ENCODE data around the gene SPEF1. TPM values are rescaled to one million over a fixed set of nuclear protein-coding genes. Genes with fewer than 3 reads are reported as not detected.

The SPEF1 gene
- total and polyA plus RNA-seq, 2 experiments from 2014 or later, result 0.11 TPM; not detected in 1

DNA sequence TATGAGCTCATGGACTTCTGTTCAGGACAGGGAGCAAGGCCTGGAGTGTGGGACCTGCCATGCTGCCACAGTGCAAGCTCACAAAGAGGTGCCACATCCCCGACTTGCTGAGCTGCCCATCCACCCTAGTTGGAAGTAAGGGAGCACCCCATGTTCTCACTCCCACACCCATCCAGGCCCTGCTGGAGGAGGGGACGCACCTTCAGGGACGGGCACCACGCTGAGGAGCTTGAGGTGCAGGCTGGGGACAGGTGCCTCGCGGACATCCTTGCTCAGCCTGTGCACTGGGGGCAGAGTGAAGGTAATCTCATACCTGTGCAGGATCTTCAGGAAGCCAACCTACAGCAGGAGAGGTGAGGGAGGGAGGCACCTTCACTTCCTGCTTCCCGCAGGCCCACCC is 26.0 kb downstream of the SPEF1 start:
- Histone ChIP-seq H3F3A (ENCODE audit: insufficient read depth) (no peaks in the 10 kb centered on the region), H3K4me3 (no peak overlapping the region), H3K9me3 (ENCODE audit: low read depth) (no peaks in the 10 kb centered on the region), H3K9me2 (ENCODE audit: insufficient read depth) (no peaks in the 10 kb centered on the region), H2AFZ (no peak overlapping the region), H3K4me2 (ENCODE audit: unreplicated experiment) (no peak overlapping the region), H3K9ac (no peak overlapping the region), H3K79me2 (ENCODE audit: insufficient read depth) (no peaks in the 10 kb centered on the region), H3K36me3 (ENCODE audit: low read depth) (no peaks in the 10 kb centered on the region; the same call in 1 of the 2 replicates), H3K27ac (no peak overlapping the region), H3K4me1 (ENCODE audit: insufficient read depth) (no peaks in the 10 kb centered on the region), H4K20me1 (ENCODE audit: insufficient read depth) (no peaks in the 10 kb centered on the region), H3K27me3 (replicated peaks; ENCODE audit: insufficient read depth) (no peaks in the 10 kb centered on the region)
- no peak for DNase-seq
- TF ChIP-seq EZH2 (IDR thresholded peaks at IDR 0.05; ENCODE audit: insufficient read depth, poor library complexity, severe bottlenecking) (no peak), EZH2phosphoT487 (IDR thresholded peaks at IDR 0.05; ENCODE audit: insufficient read depth, low read depth) (no peak)
- in situ Hi-C loops (cut with MboI), result no loop called here
- 92 to 99% methylated on average over 6 to 7 of the region's 7 CpGs for WGBS, 2 experiments (ENCODE audit: low coverage in 1 of 2, low lambda C conversion rate in 2 of 2, missing lambda C conversion rate in 2 of 2)

GRCh38 chr20:3754276-3754630 is 27.0 kb downstream of the SPEF1 start:
- H2AFZ ChIP-seq, result no peak overlapping the region
- TF ChIP-seq EZH2phosphoT487 (IDR thresholded peaks at IDR 0.05; ENCODE audit: insufficient read depth, low read depth), result no peak
- no peak for TF ChIP-seq EZH2 (IDR thresholded peaks at IDR 0.05; ENCODE audit: insufficient read depth, poor library complexity, severe bottlenecking)
- in situ Hi-C loops (cut with MboI), result no loop called here

GRCh38 chr20:3753501-3754275 is 27.6 kb downstream of the SPEF1 start:
- TF ChIP-seq EZH2phosphoT487 (IDR thresholded peaks at IDR 0.05; ENCODE audit: insufficient read depth, low read depth) (no peak), EZH2 (IDR thresholded peaks at IDR 0.05; ENCODE audit: insufficient read depth, poor library complexity, severe bottlenecking) (no peak)
- Histone ChIP-seq H3F3A (ENCODE audit: insufficient read depth) (no peaks in the 10 kb centered on the region), H3K36me3 (ENCODE audit: low read depth) (no peaks in the 10 kb centered on the region; the same call in 1 of the 2 replicates), H3K4me1 (ENCODE audit: insufficient read depth) (no peaks in the 10 kb centered on the region), H3K4me2 (ENCODE audit: unreplicated experiment) (no peak overlapping the region), H3K27me3 (replicated peaks; ENCODE audit: insufficient read depth) (no peaks in the 10 kb centered on the region), H3K9me2 (ENCODE audit: insufficient read depth) (no peaks in the 10 kb centered on the region), H3K27ac (no peak overlapping the region), H3K9ac (no peak overlapping the region), H3K79me2 (ENCODE audit: insufficient read depth) (no peaks in the 10 kb centered on the region), H2AFZ (no peak overlapping the region), H4K20me1 (ENCODE audit: insufficient read depth) (no peaks in the 10 kb centered on the region), H3K4me3 (no peak overlapping the region), H3K9me3 (ENCODE audit: low read depth) (no peaks in the 10 kb centered on the region)
- 39 to 40% methylated on average over 10 to 26 of the region's 26 CpGs for WGBS, 2 experiments (ENCODE audit: low coverage in 1 of 2, low lambda C conversion rate in 2 of 2, missing lambda C conversion rate in 2 of 2)
- in situ Hi-C loops (cut with MboI), result no loop called here
- peak; percentile 39 for DNase-seq

More at GRCh38 chr20:3754276-3754630, 27.0 kb downstream of the SPEF1 start:
- 63 to 68% methylated on average over 14 to 16 of the region's 16 CpGs for WGBS, 2 experiments (ENCODE audit: low coverage in 1 of 2, low lambda C conversion rate in 2 of 2, missing lambda C conversion rate in 2 of 2)
- H3K9me2 ChIP-seq (ENCODE audit: insufficient read depth), result no peaks in the 10 kb centered on the region
- no peak for DNase-seq
- H3K27ac ChIP-seq, result no peak overlapping the region
- no peaks in the 10 kb centered on the region for H3F3A ChIP-seq (ENCODE audit: insufficient read depth)
- H3K9ac ChIP-seq, result no peak overlapping the region
- H3K9me3 ChIP-seq (ENCODE audit: low read depth), result no peaks in the 10 kb centered on the region
- no peaks in the 10 kb centered on the region; the same call in 1 of the 2 replicates for H3K36me3 ChIP-seq (ENCODE audit: low read depth)
- H3K79me2 ChIP-seq (ENCODE audit: insufficient read depth), result no peaks in the 10 kb centered on the region
- H3K4me3 ChIP-seq, result no peak overlapping the region
- no peaks in the 10 kb centered on the region for H3K27me3 ChIP-seq (replicated peaks; ENCODE audit: insufficient read depth)
- no peak overlapping the region for H3K4me2 ChIP-seq (ENCODE audit: unreplicated experiment)
- no peaks in the 10 kb centered on the region for H3K4me1 ChIP-seq (ENCODE audit: insufficient read depth)
- H4K20me1 ChIP-seq (ENCODE audit: insufficient read depth), result no peaks in the 10 kb centered on the region

DNA sequence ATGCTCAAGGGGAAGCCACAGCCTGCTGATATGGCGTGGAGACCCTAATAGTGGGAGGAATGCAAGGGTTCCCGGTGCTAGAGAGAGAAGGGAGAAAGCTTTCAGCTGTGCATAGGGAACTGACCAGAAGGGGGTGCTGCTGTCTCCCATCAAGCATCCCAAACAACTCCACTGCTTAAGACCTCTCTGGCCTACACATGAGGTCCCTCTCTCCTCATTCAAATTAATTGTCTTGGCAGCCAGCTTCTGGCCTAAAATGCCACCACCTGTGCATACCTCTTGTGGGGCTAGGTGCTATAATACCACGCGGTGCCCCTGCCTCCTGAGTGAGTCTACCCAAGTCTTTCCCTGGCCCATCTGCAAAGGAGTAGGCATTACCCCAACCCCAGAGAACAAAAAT is 28.1 kb downstream of the SPEF1 start:
- H3K79me2 ChIP-seq (ENCODE audit: insufficient read depth), result no peaks in the 10 kb centered on the region
- H3K9me2 ChIP-seq (ENCODE audit: insufficient read depth), result no peaks in the 10 kb centered on the region
- DNase-seq, result peak; percentile 79
- no peaks in the 10 kb centered on the region for H4K20me1 ChIP-seq (ENCODE audit: insufficient read depth)
- no peaks in the 10 kb centered on the region; the same call in 1 of the 2 replicates for H3K36me3 ChIP-seq (ENCODE audit: low read depth)
- 22 to 30% methylated on average over 4 of the region's 4 CpGs for WGBS, 2 experiments (ENCODE audit: low coverage in 1 of 2, low lambda C conversion rate in 2 of 2, missing lambda C conversion rate in 2 of 2)
- no peak overlapping the region for H3K27ac ChIP-seq
- no peaks in the 10 kb centered on the region for H3K27me3 ChIP-seq (replicated peaks; ENCODE audit: insufficient read depth)
- H3K9me3 ChIP-seq (ENCODE audit: low read depth), result no peaks in the 10 kb centered on the region
- H3K4me1 ChIP-seq (ENCODE audit: insufficient read depth), result no peaks in the 10 kb centered on the region
- H3K4me2 ChIP-seq (ENCODE audit: unreplicated experiment), result no peak overlapping the region
- no peaks in the 10 kb centered on the region for H3F3A ChIP-seq (ENCODE audit: insufficient read depth)
- H3K9ac ChIP-seq, result no peak overlapping the region
- H3K4me3 ChIP-seq, result no peak overlapping the region
- in situ Hi-C loops (cut with MboI), result no loop called here
- H2AFZ ChIP-seq, result no peak overlapping the region
- TF ChIP-seq EZH2 (IDR thresholded peaks at IDR 0.05; ENCODE audit: insufficient read depth, poor library complexity, severe bottlenecking), result no peak
- TF ChIP-seq EZH2phosphoT487 (IDR thresholded peaks at IDR 0.05; ENCODE audit: insufficient read depth, low read depth), result no peak

All from GM23248 (cell line).